GM10266 (cell line): ENCODE data around the gene MYO7A.
A peak's percentile ranks its signal among the peaks of the same experiment; 100 is the strongest.

ENCODE experiments used
- DNase-seq: peaks from one replicate; pipeline ENCODE4 v3.0.0; 2012; ENCODE audit errors: extremely low spot score
- CTCF ChIP-seq: IDR thresholded peaks from 2 replicates; pipeline ENCODE4 v1.5.1; 2012; ENCODE audit warnings: mild to moderate bottlenecking, low read depth; ENCODE audit not compliant: control insufficient read depth, insufficient read depth; ENCODE audit errors: missing control alignments

MYO7A gene

DNA sequence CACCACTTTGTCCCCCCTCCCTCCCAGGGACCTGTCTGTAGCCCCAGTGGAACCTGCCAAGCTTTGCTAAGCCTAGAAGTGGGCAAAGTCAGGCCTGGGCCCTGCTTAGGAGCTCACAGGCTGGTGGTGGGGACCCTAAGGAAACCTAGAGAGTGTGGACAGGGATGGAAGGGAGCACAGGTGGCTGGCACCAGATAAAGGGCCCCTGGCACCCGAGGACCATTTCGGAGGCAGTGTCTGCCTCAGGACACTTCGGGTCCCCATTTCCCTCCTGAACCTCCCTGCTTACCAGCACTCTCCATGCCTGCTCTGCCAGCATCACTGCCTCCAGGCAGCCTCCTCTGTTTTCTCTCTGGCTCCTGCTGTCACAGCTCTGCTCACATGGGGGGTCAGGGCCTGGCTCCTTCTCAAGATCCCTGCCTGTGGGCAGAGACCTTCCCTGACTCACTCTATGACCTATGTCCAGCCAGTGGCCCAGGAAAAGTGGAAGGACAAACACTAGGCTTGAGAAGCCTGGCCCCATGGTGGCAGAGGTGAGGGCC is 39.0 kb upstream of the MYO7A start:
- DNase-seq = no peak
- TF ChIP-seq CTCF = no peak

GRCh38 chr11:77090046-77090372 is 38.0 kb upstream of the MYO7A start:
- DNase-seq = no peak
- TF ChIP-seq CTCF = no peak

GRCh38 chr11:77090373-77091111 is 37.5 kb upstream of the MYO7A start:
- no peak for TF ChIP-seq CTCF
- no peak for DNase-seq

DNA sequence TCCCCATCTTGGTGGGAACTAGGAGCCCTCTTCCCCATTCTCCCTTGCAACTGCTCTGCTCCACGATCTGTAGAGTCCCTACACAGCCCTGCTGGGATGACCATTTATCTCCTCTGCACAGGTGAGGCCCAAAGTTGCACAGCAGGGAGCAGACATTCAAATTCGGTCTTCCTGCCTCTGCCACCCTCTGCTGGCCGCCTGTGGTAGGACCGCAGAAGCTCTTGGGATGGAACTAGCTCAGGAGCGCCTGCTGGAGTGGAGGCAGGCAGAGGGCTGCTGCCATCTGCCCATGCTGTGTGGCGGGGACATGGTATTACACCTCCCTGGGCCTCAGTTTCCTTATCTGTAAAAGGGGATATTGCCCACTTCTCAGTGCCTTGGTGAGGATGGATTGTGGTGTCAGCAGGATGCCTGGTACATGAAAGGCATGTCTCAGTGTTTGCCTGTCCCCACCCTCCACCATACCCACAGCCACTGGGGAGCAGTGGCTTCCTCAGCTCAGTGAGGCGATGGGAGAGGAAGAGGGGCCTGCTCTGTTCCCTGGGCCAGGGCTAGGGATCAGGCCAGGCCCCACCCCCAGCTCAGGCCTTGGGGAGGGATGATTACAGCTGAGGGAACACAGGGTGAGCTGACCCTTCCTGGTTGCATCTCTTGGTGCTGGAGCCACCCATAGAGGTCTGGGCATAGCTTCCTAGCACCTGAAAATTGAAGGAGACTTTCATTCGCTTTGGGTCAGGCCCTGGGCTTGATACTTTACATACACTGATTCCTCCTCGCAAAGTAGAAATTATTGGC is 36.7 kb upstream of the MYO7A start:
- peak; percentile 88 for TF ChIP-seq CTCF
- DNase-seq = peak; percentile 90

- no peak for TF ChIP-seq CTCF
- DNase-seq = no peak
Observed at GRCh38 chr11:77092382-77092781, 35.7 kb upstream of the MYO7A start.

- no peak for TF ChIP-seq CTCF
- no peak for DNase-seq
Observed at GRCh38 chr11:77093056-77093891, 34.8 kb upstream of the MYO7A start.
